A549 (cell line): Measurements from ENCODE around the gene INF2. TPM values are rescaled to one million over a fixed set of nuclear protein-coding genes. Genes with fewer than 3 reads are reported as not detected.

Experiments used
- ATAC-seq, 2 experiments: fragments of 200-7000 bp in 1 of 2; fragments of >200 bp in 1 of 2; cut with Nextera tagmentation in 1 of 2; cut with Tn5 transposase in 1 of 2; 3 replicates each; pipeline versions ENCODE4 v1.8.0 to v1.9.1; 2018 to 2020; ENCODE audit warnings: mild to moderate bottlenecking in 1 of 2, moderate library complexity in 1 of 2
- CTCF ChIA-PET: fragments of 300-600 bp; sonication (Branson Sonifier 250); formaldehyde crosslinking; extraction: SDS; loops from one replicate; lab custom pipeline; 2021; ENCODE audit warnings: antibody characterized with exemption, inconsistent platforms; lab: Yijun Ruan, JAX
- POLR2A ChIA-PET: fragments of 350-600 bp; formaldehyde crosslinking; extraction: SDS; loops from one replicate; lab custom pipeline; 2021; ENCODE audit warnings: antibody characterized with exemption, inconsistent platforms; lab: Yijun Ruan, JAX
- DNase-seq, 2 experiments: peaks; one replicate each; pipeline versions ENCODE4 v3.0.0 to v3.0.0-alpha.2; 2011 to 2016; ENCODE audit warnings: low read depth in 1 of 2, low spot score in 1 of 2
- FAIRE-seq: peaks from 2 replicates; lab custom pipeline; 2011; peaks lifted over from hg19 to GRCh38; lab: Jason Lieb, UNC
- H3K27ac ChIP-seq, 2 experiments: fragments of >200 bp; sonication (Bioruptor Twin); formaldehyde crosslinking; 3 replicates each; pipeline ENCODE4 v1.5.1; 2016 to 2017
- H3K4me1 ChIP-seq: fragments of >200 bp; sonication (Bioruptor Twin); formaldehyde crosslinking; 3 replicates; pipeline ENCODE4 v1.6.1; 2016
- H3K4me2 ChIP-seq: fragments of >200 bp; sonication (Bioruptor Twin); formaldehyde crosslinking; 3 replicates; pipeline ENCODE4 v1.6.1; 2016
- H3K4me3 ChIP-seq: fragments of >200 bp; sonication (Bioruptor Twin); formaldehyde crosslinking; 3 replicates; pipeline ENCODE4 v1.5.1; 2016
- H3K9me3 ChIP-seq: fragments of >200 bp; sonication (Bioruptor Twin); formaldehyde crosslinking; 3 replicates; pipeline ENCODE4 v1.6.1; 2016
- ATOH8 ChIP-seq: fragments of 250-450 bp; sonication (Bioruptor Pico); IDR thresholded peaks from 2 replicates; pipeline ENCODE4 v1.5.0; 2020; ENCODE audit warnings: low read depth, mild to moderate bottlenecking, moderate library complexity
- BCL3 ChIP-seq: fragments of >200 bp; sonication (Bioruptor Twin); formaldehyde crosslinking; IDR thresholded peaks from 3 replicates; pipeline ENCODE4 v1.6.1; 2016
- BHLHE40 ChIP-seq: IDR thresholded peaks from 2 replicates; pipeline ENCODE4 v1.6.1; 2012; ENCODE audit warnings: low read depth, low read length, inconsistent platforms
- CHD2 ChIP-seq: fragments of 150-350 bp; IDR thresholded peaks from 2 replicates; pipeline ENCODE4 v1.6.1; 2014; ENCODE audit warnings: low read length; ENCODE audit not compliant: partially characterized antibody
- CTCF ChIP-seq: fragments of >200 bp; sonication (Bioruptor Twin); formaldehyde crosslinking; IDR thresholded peaks from 3 replicates; pipeline ENCODE4 v1.5.1; 2016
- E2F6 ChIP-seq: IDR thresholded peaks from 2 replicates; pipeline ENCODE4 v1.6.1; 2012; ENCODE audit warnings: low read depth, borderline replicate concordance
- ELK1 ChIP-seq: fragments of 150-350 bp; IDR thresholded peaks from 2 replicates; pipeline ENCODE4 v1.6.1; 2014; ENCODE audit warnings: low read depth, mild to moderate bottlenecking, low read length
- EP300 ChIP-seq, 2 experiments: fragments of >200 bp; sonication (Bioruptor Twin); formaldehyde crosslinking; IDR thresholded peaks; 2 replicates in 1 of 2; 3 replicates in 1 of 2; pipeline ENCODE4 v1.6.1; 2016 to 2017
- FOXS1 ChIP-seq: fragments of 250-450 bp; sonication (Bioruptor Pico); IDR thresholded peaks from 2 replicates; pipeline ENCODE4 v1.5.0; 2020; ENCODE audit warnings: mild to moderate bottlenecking, moderate library complexity
- HDAC2 ChIP-seq: fragments of 200-600 bp; sonication (generic); IDR thresholded peaks from 2 replicates; pipeline ENCODE4 v1.6.1; 2016
- HMGXB4 ChIP-seq: fragments of 250-450 bp; sonication (Bioruptor Pico); IDR thresholded peaks from 2 replicates; pipeline ENCODE4 v1.5.0; 2021; ENCODE audit warnings: mild to moderate bottlenecking, moderate library complexity, borderline replicate concordance
- JUNB ChIP-seq: fragments of >200 bp; sonication (Bioruptor Twin); formaldehyde crosslinking; IDR thresholded peaks from 2 replicates; pipeline ENCODE4 v1.6.1; 2016
- MAFK ChIP-seq: fragments of 450-650 bp; IDR thresholded peaks from 2 replicates; pipeline ENCODE4 v1.6.1; 2014; ENCODE audit not compliant: partially characterized antibody
- MAZ ChIP-seq: fragments of 150-350 bp; IDR thresholded peaks from 2 replicates; pipeline ENCODE4 v1.6.1; 2014; ENCODE audit warnings: antibody characterized with exemption, low read depth, low read length, borderline replicate concordance
- NFE2L2 ChIP-seq: fragments of 150-350 bp; conservative IDR thresholded peaks from 2 replicates; pipeline ENCODE4 v1.6.1; 2014; ENCODE audit warnings: low read length
- PHF8 ChIP-seq: fragments of 200-600 bp; sonication (generic); IDR thresholded peaks from 2 replicates; pipeline ENCODE4 v1.6.1; 2016; ENCODE audit warnings: low read depth, mild to moderate bottlenecking, antibody characterized with exemption, moderate library complexity, borderline replicate concordance
- POLR2A ChIP-seq: IDR thresholded peaks from 2 replicates; pipeline ENCODE4 v1.6.1; 2012; ENCODE audit warnings: mild to moderate bottlenecking, low read length
- POLR2AphosphoS2 ChIP-seq: conservative IDR thresholded peaks from 2 replicates; pipeline ENCODE4 v1.6.1; 2012; ENCODE audit warnings: low read length, improper control_type of control experiment, inconsistent platforms
- RCOR1 ChIP-seq: fragments of 150-350 bp; IDR thresholded peaks from 2 replicates; pipeline ENCODE4 v1.6.1; 2014; ENCODE audit warnings: antibody characterized with exemption, low read length, low read depth
- RFX5 ChIP-seq: fragments of 450-650 bp; IDR thresholded peaks from 2 replicates; pipeline ENCODE4 v1.7.1; 2014; ENCODE audit warnings: antibody characterized with exemption, mild to moderate bottlenecking, moderate library complexity
- RNF2 ChIP-seq: fragments of 200-600 bp; sonication (generic); IDR thresholded peaks from 2 replicates; pipeline ENCODE4 v1.6.1; 2016; ENCODE audit warnings: low read depth, mild to moderate bottlenecking, antibody characterized with exemption, moderate library complexity, borderline replicate concordance
- TFCP2L1 ChIP-seq: fragments of 250-450 bp; sonication (Bioruptor Pico); IDR thresholded peaks from 2 replicates; pipeline ENCODE4 v1.5.0; 2021; ENCODE audit warnings: mild to moderate bottlenecking
- ZFP36 ChIP-seq: fragments of 450-650 bp; IDR thresholded peaks from 2 replicates; pipeline ENCODE4 v1.6.1; 2014; ENCODE audit warnings: borderline replicate concordance; ENCODE audit not compliant: partially characterized antibody
- WGBS: methylation state at CpG from one replicate; pipeline ENCODE4 v1.1.6; 2017; ENCODE audit errors: missing lambda C conversion rate; 5-methylcytosine and 5-hydroxymethylcytosine counted together
- polyA plus RNA-seq, 4 experiments: library from polyadenylated mRNA; depleted of rRNA in 3 of 4; stranded (reverse); fragments of >200 nt; fragmentation: RNase III in 1 of 4; extraction: RNeasy Plus Mini Kit Qiagen cat#74134 plus additional on column Dnase treatment in 1 of 4; gene quantifications; 2 replicates in 3 of 4; 3 replicates in 1 of 4; pipeline ENCODE4 v1.2.3, GENCODE V29; 2011 to 2017

INF2 gene
- polyA plus RNA-seq, 2 of the 4 experiments (the other 2 are of a cell fraction): 24.7 to 71.2 TPM

GRCh38 chr14:104644091-104644635 lies 45.3 kb upstream of the INF2 start (continued):
- no peak for TF ChIP-seq CTCF
- TF ChIP-seq EP300 (IDR thresholded peaks at IDR 0.05): no peak
- TF ChIP-seq E2F6: no peak
- no peak for TF ChIP-seq JUNB
- TF ChIP-seq BHLHE40: no peak
- TF ChIP-seq POLR2AphosphoS2: no peak

GRCh38 chr14:104644656-104645378 lies 44.6 kb upstream of the INF2 start:
- FAIRE-seq: no peak
- H3K9me3 ChIP-seq: 0 out of 3 replicates have a peak, but pooled peaks cover 6% of the 10 kb centered on the region
- POLR2A ChIA-PET: no interaction called here
- H3K4me2 ChIP-seq: no peak overlapping the region
- 66% methylated on average over 11 of the region's 11 CpGs for WGBS
- TF ChIP-seq BCL3 (no peak), RFX5 (no peak), E2F6 (no peak), TFCP2L1 (CRISPR knock-in tag) (no peak)
- no peak overlapping the region for H3K27ac ChIP-seq
- ATAC-seq: no peak
- no peak for DNase-seq
- peaks cover 4% of the 10 kb centered on the region; the same call in 1 of the 3 replicates for H3K4me1 ChIP-seq
- CTCF ChIA-PET: interaction anchor here (1.5 to 6.3 kb wide), 2 partner anchors 53 to 567 kb away, joined by 4 to 45 read pairs; no protein-coding TSS in a partner anchor
- H3K4me3 ChIP-seq: no peak overlapping the region

GRCh38 chr14:104647467-104648043 lies 41.9 kb upstream of the INF2 start:
- no peak for FAIRE-seq
- peaks cover 5% of the 10 kb centered on the region; the same call in 2 of the 3 replicates for H3K4me1 ChIP-seq
- no peak overlapping the region for H3K4me2 ChIP-seq
- POLR2A ChIA-PET: no interaction called here
- DNase-seq: no peak
- peaks cover 11% of the 10 kb centered on the region; the same call in 2 of the 3 replicates for H3K9me3 ChIP-seq
- no peak for ATAC-seq
- WGBS: 68% methylated on average over 6 of the region's 6 CpGs
- no peak overlapping the region for H3K27ac ChIP-seq
- no peak overlapping the region for H3K4me3 ChIP-seq
- CTCF ChIA-PET: interaction anchor here (1.4 to 2.9 kb wide), 4 partner anchors 18 to 553 kb away, joined by 4 to 15 read pairs (median 6); no protein-coding TSS in a partner anchor
- TF ChIP-seq RCOR1: no peak
- no peak for TF ChIP-seq HDAC2
- no peak for TF ChIP-seq ZFP36
- no peak for TF ChIP-seq ELK1
- no peak for TF ChIP-seq ATOH8 (CRISPR knock-in tag)
- TF ChIP-seq HMGXB4: no peak
- TF ChIP-seq CHD2: no peak
- no peak for TF ChIP-seq POLR2AphosphoS2
- TF ChIP-seq RNF2: no peak
- TF ChIP-seq MAFK: no peak
- no peak for TF ChIP-seq NFE2L2
- no peak for TF ChIP-seq POLR2A
- TF ChIP-seq PHF8: no peak
- TF ChIP-seq FOXS1 (CRISPR knock-in tag): no peak
- TF ChIP-seq E2F6: no peak
- TF ChIP-seq MAZ: no peak
